HG03060 (cell line): ENCODE measurements around the gene CSMD2.

Experiments
- ATAC-seq: cut with Tn5 transposase; IDR thresholded peaks from one replicate; pipeline ENCODE4 v1.9.1; 2021; ENCODE audit warnings: low read depth, moderate number of reproducible peaks; ENCODE audit not compliant: unreplicated experiment

CSMD2 gene

GRCh38 chr1:33790577-33790976 lies 374.5 kb downstream of the CSMD2 start:
- ATAC-seq = no peak

GRCh38 chr1:33784876-33785275 lies 380.2 kb downstream of the CSMD2 start:
- no peak for ATAC-seq

- ATAC-seq = no peak
These were observed 382.3 kb downstream of the CSMD2 start for GRCh38 chr1:33782776-33783175.

GRCh38 chr1:33781652-33782051 lies 383.4 kb downstream of the CSMD2 start:
- no peak for ATAC-seq

GRCh38 chr1:33777337-33777736 lies 387.7 kb downstream of the CSMD2 start:
- no peak for ATAC-seq

- ATAC-seq = no peak
These were observed 396.2 kb downstream of the CSMD2 start for GRCh38 chr1:33768821-33769220.

- no peak for ATAC-seq
These were observed 396.9 kb downstream of the CSMD2 start for GRCh38 chr1:33768106-33768505.

- ATAC-seq = no peak
These were observed 400.9 kb downstream of the CSMD2 start for GRCh38 chr1:33764149-33764548.

- no peak for ATAC-seq
These were observed 401.6 kb downstream of the CSMD2 start for GRCh38 chr1:33763406-33763805.

GRCh38 chr1:33762962-33763361 lies 402.1 kb downstream of the CSMD2 start:
- ATAC-seq = no peak

GRCh38 chr1:33762109-33762830 lies 402.8 kb downstream of the CSMD2 start:
- no peak for ATAC-seq

- ATAC-seq = no peak
These were observed 406.3 kb downstream of the CSMD2 start for GRCh38 chr1:33758698-33759097.

- no peak for ATAC-seq
These were observed 411.8 kb downstream of the CSMD2 start for GRCh38 chr1:33753087-33753856.

- no peak for ATAC-seq
These were observed 419.1 kb downstream of the CSMD2 start for GRCh38 chr1:33745942-33746341.

GRCh38 chr1:33743221-33743998 lies 421.6 kb downstream of the CSMD2 start:
- no peak for ATAC-seq

GRCh38 chr1:33742663-33743062 lies 422.4 kb downstream of the CSMD2 start:
- ATAC-seq = no peak

- no peak for ATAC-seq
These were observed 423.3 kb downstream of the CSMD2 start for GRCh38 chr1:33741749-33742148.

- ATAC-seq = no peak
These were observed 424.8 kb downstream of the CSMD2 start for GRCh38 chr1:33740040-33740744.

GRCh38 chr1:33738976-33739375 lies 426.1 kb downstream of the CSMD2 start:
- ATAC-seq = no peak

- ATAC-seq = no peak
These were observed 426.5 kb downstream of the CSMD2 start for GRCh38 chr1:33738536-33738935.

GRCh38 chr1:33736496-33736895 lies 428.5 kb downstream of the CSMD2 start:
- no peak for ATAC-seq
